GM18499 (cell line): ENCODE measurements around the gene RELT.

ENCODE experiments used
- ATAC-seq: cut with Tn5 transposase; IDR thresholded peaks from one replicate; pipeline ENCODE4 v1.9.1; 2021; ENCODE audit warnings: moderate number of reproducible peaks; ENCODE audit not compliant: insufficient read depth, unreplicated experiment

Gene RELT, protein sequence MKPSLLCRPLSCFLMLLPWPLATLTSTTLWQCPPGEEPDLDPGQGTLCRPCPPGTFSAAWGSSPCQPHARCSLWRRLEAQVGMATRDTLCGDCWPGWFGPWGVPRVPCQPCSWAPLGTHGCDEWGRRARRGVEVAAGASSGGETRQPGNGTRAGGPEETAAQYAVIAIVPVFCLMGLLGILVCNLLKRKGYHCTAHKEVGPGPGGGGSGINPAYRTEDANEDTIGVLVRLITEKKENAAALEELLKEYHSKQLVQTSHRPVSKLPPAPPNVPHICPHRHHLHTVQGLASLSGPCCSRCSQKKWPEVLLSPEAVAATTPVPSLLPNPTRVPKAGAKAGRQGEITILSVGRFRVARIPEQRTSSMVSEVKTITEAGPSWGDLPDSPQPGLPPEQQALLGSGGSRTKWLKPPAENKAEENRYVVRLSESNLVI

DNA sequence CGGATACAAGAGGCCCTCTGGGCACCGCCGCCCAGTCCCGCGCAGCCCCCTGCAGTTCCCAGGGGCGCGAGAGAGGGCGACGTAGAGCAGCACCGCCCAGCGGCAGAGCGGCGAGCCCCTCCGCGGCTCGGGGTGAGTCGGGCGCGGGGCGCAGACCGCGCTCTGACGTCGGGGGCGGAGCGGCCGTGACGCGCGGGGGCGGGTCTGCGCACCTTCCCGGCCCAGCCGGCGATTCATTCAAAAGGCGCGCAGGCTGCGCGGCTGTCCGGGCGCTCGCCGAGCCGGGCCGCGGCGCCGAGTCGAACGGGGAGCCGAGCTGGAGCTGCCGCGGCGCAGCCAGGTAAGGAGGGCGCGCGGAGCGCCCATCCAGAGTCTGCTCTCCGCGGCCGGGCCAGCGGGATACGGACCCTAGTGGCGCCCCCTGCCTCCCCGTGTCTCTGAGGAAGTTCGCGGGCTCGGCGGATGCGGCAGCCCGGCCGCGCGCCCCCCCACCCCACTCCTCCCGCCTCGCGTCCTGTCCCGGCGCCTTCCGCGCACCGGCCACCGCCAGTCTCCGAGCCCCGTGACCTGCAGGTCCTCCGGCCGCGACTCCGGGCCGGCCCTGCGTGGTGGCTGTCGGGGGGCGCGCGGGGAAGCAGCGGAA lies at the start of gene RELT:
TSS of gene RELT (plus strand) at position 240 of the 643 bp plus-strand sequence. CDS start 12,738 bp downstream, outside the sequence.
- ATAC-seq, result peak; percentile 39

DNA sequence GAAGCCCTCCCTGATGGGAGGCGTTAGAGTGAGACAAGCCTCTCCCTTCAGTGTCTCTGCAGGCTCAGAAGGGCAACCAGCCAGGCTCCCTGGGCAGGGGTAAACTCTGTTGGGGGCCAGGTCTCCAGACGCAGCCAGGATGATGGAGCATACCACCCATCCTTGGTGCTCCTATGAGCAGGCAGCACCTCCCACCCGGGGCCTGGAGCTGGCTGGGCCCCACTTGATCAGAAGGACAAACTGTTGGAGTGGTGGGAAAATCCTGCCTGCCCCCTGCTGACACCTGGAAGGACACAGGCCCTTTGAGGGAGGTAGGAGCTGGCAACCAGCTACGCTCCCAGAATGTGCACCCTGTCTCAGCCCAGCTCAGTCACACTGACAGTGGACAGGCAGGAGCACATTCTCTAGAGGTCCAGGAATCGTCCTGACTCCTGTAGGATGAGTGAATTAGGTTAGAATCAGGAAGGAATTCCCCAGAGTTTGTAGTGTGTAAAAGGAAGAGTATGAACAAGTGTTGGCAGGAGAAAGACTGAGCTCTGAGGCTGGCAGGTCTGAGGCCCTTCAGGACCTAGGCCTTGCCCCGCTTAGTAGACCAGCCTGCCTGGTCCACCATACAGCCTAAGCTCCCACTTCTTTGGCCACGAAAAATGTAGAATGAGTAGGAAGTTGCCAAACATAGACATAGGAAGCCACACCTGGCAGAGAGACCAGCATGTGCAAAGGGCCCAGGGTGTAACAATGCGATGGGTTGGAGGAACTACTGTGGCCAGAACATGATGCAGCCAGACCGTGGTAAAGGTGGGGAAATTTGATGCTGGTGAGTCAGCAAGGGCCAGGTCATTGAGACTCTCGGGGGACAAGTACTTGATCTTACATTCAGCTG lies 49.0 kb upstream of the RELT start:
- no peak for ATAC-seq

- no peak for ATAC-seq
Observed at GRCh38 chr11:73327812-73328364, 48.3 kb upstream of the RELT start.

GRCh38 chr11:73330569-73331093 lies 45.6 kb upstream of the RELT start:
- no peak for ATAC-seq

- ATAC-seq, result no peak
Observed at GRCh38 chr11:73331138-73331916, 44.9 kb upstream of the RELT start.

DNA sequence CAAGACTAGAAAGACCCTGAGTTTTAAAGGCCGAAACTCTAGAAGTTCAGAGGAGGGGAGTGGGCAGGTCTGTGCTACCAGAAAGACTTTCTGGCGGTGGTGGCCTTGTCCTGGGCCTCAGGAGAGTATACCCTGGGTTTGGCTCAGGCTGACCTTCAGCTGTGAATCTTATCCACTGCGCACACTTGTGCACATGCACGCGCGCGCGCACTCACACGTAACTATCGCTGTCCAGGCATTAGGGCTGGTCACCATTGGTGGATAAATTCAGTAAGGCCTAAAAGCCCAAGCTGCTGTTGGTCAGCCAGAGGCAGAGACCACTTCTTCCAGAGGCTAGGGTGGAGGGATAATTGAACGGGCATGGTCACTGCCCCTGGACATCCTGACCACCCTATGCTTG lies 43.0 kb upstream of the RELT start:
- no peak for ATAC-seq

- ATAC-seq, result no peak
Observed at GRCh38 chr11:73333640-73334383, 42.4 kb upstream of the RELT start.

DNA sequence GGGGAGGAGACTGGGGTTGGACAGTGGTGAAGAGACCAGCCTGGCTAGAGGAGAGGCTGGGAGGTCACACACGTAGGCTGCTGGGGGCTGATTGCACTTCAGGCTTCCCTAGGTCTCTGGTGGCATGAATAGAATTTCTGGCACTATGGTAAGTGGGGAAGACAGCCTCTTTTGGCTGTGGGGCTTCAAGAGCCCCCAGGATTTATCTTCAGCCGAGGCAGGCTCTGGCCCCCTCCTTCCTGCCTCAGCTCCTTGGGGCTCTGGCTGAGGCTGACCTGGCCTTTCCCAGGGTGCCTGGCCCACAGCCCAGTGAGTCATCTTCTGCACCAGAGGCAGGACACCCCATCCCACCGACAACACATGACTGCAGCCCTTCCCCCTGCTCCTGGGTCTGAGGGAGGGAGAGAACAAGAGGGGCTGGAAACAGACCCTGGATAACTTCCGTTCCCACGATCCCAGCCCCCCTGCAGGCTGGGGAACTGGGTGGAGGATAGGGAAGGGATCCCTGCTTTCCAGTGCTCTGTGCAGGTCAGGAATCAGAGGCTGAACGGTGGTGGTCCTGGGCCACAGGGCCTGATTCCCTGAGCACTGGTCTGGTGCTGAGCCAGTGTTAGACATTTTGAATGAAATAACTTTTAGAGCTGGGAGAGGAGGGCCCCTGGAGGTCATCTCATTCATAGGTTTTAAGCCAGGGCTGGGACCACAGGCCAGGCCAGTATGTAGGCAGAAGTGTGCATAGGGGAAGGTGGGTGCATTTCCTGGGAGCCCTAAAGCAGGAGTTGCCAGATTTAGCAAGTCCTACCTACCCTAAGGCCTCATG lies 41.6 kb upstream of the RELT start:
- no peak for ATAC-seq

DNA sequence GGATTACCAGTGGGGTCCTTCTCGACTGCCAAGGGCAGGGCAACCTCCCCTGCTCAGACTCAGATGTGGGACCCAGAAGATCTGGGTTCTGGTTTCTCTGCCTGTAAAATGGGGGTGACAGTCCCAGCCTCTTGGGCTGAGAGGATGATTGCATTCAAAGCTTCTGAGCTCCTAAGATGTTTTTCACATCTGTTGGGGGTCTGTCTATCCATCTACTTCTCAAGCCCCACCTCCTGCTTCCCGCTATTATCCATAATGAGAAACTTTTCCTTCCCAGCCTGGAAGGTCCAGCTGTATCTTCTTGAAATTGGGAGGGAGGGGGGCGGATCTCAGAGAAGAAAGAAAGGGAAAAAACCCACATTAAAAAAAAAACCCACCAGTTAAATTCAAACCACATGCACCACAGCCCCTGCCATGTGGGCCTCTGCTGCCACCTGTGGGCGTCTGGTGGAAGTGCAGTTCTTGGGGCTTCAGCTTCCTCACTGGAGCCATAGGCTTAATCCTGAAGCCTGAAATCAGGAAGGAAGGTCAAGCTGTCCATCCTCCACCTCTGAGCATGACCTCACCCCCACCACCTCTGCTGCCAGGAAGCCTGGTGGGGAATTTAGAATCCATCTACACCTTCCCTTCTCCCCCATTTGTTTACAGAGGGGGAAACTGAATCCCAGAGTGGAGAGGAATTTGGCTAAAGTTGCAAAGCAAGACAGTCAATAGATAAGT lies 40.8 kb upstream of the RELT start:
- ATAC-seq, result no peak

DNA sequence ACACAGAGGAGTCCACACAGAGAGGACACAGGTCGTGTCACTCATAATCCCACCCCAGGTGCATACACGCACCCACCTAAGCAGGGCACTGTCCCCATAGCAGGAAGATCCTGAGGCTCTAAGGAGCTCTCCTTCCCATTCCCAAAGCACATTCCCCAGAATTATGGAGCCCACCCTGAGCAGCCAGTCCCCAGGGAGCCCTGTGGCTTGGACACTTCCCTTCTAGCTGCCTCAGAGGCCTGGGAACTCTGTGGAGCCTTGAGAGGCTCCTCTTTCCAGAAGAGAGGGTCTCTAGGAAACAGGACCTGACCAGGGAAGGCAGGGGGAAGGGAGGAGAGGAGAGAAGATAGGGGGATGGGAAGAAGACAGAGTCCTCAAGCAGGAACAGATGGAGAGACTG lies 38.4 kb upstream of the RELT start:
- ATAC-seq, result no peak

GRCh38 chr11:73338279-73338678 lies 37.9 kb upstream of the RELT start:
- no peak for ATAC-seq

DNA sequence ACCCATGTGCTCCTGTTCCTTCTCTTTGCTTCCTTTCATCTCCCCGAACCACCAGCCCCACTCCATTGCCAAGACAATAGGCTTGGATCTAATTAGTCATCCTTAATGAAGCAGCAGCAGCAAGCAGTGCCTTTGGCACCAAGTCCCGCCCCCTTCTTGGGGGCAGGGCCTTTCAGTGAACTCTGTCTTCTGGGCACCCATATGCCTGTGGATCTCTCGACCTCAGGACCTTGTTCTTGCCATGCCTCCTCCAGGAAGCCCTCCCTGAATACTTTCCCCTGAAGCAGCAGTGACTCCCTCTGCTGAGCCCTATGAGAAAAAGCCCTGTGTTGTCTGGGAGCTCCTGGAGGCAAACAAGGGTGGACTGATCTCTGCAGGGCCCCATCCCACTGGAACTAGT lies 36.0 kb upstream of the RELT start:
- ATAC-seq, result no peak

GRCh38 chr11:73342633-73343032 lies 33.6 kb upstream of the RELT start:
- ATAC-seq, result no peak

DNA sequence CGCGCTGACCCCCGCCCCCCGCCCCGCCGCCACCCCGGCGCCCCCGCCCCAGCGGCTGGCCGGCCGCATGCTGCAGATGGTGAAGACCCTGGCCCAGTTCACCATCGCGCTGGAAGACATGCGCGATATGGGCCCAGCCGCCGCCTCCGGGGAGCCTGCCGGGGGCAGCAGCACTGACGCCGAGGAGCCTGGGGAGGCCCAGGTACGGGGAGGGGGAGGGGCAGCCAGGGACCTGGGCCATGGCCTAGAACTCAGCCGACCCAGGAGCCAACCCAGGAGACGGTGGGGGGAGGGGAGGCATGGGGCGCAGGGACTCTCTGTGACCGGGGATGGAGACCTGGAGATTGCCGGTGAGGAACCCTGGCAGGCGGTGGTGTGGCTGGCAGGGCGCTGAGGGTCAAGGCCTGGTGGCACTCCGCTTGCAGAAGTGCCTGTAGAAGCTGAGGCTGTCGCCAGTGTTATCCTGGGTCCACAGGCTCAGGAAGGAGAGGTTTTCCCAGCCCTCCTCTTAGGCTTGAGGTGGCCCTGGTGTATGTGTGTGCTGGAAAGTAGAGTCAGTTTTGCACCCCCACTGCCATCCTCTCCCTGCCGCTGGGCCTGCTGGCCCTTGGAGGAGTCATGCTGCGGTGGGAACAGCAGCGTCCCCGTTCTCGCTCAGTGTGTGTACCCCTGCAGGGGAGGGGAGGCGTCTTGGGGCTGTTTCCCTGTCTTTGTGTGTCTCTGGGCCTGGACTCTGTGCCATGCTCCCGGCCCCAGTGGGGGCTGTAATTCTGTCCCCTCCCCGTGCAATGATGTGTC lies 32.9 kb upstream of the RELT start:
- no peak for ATAC-seq

DNA sequence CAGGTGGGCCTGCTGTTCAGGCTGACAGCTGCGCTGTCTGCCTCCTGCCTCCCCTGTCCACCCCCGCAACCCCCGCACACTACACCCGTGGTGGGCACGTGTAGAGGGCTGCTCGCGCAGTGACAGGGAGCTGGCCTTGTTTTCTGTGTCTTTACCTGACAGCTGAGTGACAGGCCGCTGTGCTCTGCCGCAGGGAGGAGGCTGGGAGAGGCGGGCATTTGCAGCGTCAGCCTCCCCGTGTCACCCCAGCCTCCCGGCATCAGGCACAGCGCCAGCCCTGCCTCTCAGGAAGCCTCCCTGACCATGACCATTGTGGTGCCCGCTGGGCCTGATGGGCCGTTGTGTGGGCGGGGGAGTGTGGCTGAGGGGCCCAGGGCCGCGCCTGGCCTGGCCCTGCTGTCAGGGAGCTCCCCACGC lies 32.0 kb upstream of the RELT start:
- ATAC-seq, result no peak

GRCh38 chr11:73345481-73346160 lies 30.6 kb upstream of the RELT start:
- no peak for ATAC-seq
